ENCODE data around the gene AGBL3.

AGBL3 gene

GRCh38 chr7:134986363-134987251 lies at the start of gene AGBL3:
AGBL3 (plus strand) TSS chr7:134986508; CDS start chr7:134987934, 1,426 bp downstream.
- peak; percentile 44 for TF ChIP-seq CTCF (conservative IDR thresholded peaks at IDR 0.05; ENCODE audit: control insufficient read depth, insufficient read depth, low read depth, low read length)

GRCh38 chr7:134936893-134937510 lies 49.3 kb upstream of the AGBL3 start:
- peak; percentile 27 for DNase-seq (ENCODE audit: low read depth)
- no peak overlapping the region for H3K4me3 ChIP-seq (ENCODE audit: control insufficient read depth, low read depth, low read length)
- TF ChIP-seq CTCF (conservative IDR thresholded peaks at IDR 0.05; ENCODE audit: control insufficient read depth, insufficient read depth, low read depth, low read length): no peak

More at GRCh38 chr7:134986363-134987251, at the start of gene AGBL3:
- peak; percentile 95 for DNase-seq (ENCODE audit: low read depth)
- H3K4me3 ChIP-seq (ENCODE audit: control insufficient read depth, low read depth, low read length): peak within 1 kb of the TSS; percentile 86

GRCh38 chr7:134938141-134938540 lies 48.2 kb upstream of the AGBL3 start:
- DNase-seq (ENCODE audit: low read depth): no peak
- H3K4me3 ChIP-seq (ENCODE audit: control insufficient read depth, low read depth, low read length): no peak overlapping the region
- TF ChIP-seq CTCF (conservative IDR thresholded peaks at IDR 0.05; ENCODE audit: control insufficient read depth, insufficient read depth, low read depth, low read length): no peak

- no peak for DNase-seq (ENCODE audit: low read depth)
- no peak for TF ChIP-seq CTCF (conservative IDR thresholded peaks at IDR 0.05; ENCODE audit: control insufficient read depth, insufficient read depth, low read depth, low read length)
- H3K4me3 ChIP-seq (ENCODE audit: control insufficient read depth, low read depth, low read length): no peak overlapping the region
Measured at GRCh38 chr7:134939136-134939535, 47.2 kb upstream of the AGBL3 start.

GRCh38 chr7:134940729-134941128 lies 45.6 kb upstream of the AGBL3 start:
- no peak for TF ChIP-seq CTCF (conservative IDR thresholded peaks at IDR 0.05; ENCODE audit: control insufficient read depth, insufficient read depth, low read depth, low read length)
- no peak overlapping the region for H3K4me3 ChIP-seq (ENCODE audit: control insufficient read depth, low read depth, low read length)
- no peak for DNase-seq (ENCODE audit: low read depth)

GRCh38 chr7:134941185-134941900 lies 45.0 kb upstream of the AGBL3 start:
- peak; percentile 83 for DNase-seq (ENCODE audit: low read depth)
- no peak for TF ChIP-seq CTCF (conservative IDR thresholded peaks at IDR 0.05; ENCODE audit: control insufficient read depth, insufficient read depth, low read depth, low read length)

More at GRCh38 chr7:134941185-134941900, 45.0 kb upstream of the AGBL3 start:
- no peak overlapping the region for H3K4me3 ChIP-seq (ENCODE audit: control insufficient read depth, low read depth, low read length)
